ENCODE data around the gene NPSR1.

Gene NPSR1

DNA sequence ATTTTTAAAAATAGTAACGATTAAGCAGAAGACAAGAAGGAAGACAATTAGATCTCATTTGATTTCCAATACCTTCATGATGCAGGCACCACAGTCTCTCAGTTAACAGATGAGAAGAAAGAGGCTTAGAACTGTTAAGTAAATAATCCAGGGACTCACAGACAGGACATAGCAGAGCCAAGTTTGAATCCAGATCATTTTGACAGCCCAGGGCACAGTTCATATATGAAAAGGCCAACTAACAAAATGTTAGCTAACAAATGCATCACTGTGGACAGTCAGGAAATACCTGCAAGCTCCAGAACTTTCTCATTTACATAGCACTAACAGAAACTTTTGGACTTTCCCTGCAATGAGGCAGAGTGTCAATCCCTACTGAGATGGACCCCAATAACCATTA, 4.2 kb upstream of the NPSR1 start:
- DNase-seq (ENCODE audit: low read depth in 2 of 2) = no peak
- no peak overlapping the region for H3K4me3 ChIP-seq (replicated peaks in 1 of 2; ENCODE audit: low read depth in 2 of 2, low read length in 2 of 2)
- TF ChIP-seq, protein P1, sequence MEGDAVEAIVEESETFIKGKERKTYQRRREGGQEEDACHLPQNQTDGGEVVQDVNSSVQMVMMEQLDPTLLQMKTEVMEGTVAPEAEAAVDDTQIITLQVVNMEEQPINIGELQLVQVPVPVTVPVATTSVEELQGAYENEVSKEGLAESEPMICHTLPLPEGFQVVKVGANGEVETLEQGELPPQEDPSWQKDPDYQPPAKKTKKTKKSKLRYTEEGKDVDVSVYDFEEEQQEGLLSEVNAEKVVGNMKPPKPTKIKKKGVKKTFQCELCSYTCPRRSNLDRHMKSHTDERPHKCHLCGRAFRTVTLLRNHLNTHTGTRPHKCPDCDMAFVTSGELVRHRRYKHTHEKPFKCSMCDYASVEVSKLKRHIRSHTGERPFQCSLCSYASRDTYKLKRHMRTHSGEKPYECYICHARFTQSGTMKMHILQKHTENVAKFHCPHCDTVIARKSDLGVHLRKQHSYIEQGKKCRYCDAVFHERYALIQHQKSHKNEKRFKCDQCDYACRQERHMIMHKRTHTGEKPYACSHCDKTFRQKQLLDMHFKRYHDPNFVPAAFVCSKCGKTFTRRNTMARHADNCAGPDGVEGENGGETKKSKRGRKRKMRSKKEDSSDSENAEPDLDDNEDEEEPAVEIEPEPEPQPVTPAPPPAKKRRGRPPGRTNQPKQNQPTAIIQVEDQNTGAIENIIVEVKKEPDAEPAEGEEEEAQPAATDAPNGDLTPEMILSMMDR (IDR thresholded peaks at IDR 0.05; ENCODE audit: low read depth, low read length) = no peak

GRCh38 chr7:34655384-34655783, 2.6 kb upstream of the NPSR1 start:
- TF ChIP-seq, protein P1 (IDR thresholded peaks at IDR 0.05; ENCODE audit: low read depth, low read length) = no peak
- DNase-seq (ENCODE audit: low read depth in 2 of 2) = no peak
- no peak overlapping the region for H3K4me3 ChIP-seq (replicated peaks in 1 of 2; ENCODE audit: low read depth in 2 of 2, low read length in 2 of 2)

DNA sequence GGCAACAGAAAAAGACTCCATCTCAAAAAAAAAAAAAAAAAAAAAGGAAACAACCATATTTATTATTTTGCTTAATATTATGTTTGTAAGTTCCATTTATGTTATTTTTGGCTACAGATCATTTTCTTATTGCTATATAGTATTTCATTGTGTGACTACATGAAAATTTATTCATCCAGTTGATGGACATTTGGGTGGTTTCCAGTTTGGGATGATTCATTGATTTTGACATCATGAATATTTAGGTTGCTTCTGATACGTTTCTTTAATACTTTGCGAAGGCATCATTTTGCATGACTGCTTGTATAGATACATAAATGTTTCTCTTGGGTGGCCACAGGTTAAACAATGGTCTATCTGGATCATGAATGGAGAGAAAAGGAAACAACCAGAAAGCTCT, 2.0 kb upstream of the NPSR1 start:
- no peak overlapping the region for H3K4me3 ChIP-seq (replicated peaks in 1 of 2; ENCODE audit: low read depth in 2 of 2, low read length in 2 of 2)
- no peak for DNase-seq (ENCODE audit: low read depth in 2 of 2)
- TF ChIP-seq, protein P1 (IDR thresholded peaks at IDR 0.05; ENCODE audit: low read depth, low read length) = no peak

DNA sequence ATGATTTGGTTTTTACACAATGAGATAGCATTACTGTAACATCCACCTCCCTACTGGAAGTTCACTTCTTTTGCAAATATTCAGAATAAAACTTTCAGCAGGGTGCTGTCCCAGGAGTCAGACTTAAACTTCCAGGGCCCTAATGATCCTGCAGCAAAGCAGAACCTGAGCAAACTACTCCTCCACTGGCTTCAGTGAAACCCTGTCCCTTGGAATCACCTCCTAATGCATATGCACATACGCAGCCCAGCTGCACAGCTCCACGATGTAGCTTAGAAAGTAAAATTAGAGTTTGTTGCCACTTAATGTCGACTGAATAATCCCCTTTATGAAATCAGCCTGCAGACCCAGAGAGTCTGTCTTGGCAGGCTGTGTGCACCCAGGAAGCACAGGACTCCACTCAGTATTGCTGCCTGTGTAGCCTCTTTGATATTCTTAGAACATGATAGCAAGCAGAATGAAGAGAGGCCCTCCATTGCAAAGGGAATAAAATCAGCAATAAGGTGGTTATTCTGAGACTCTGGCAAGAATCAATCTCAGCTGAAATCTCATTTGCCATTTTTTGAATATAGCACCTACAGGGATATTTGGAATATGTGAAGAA, 1.6 kb downstream of the NPSR1 start:
- no peak for DNase-seq (ENCODE audit: low read depth in 2 of 2)
- TF ChIP-seq, protein P1 (IDR thresholded peaks at IDR 0.05; ENCODE audit: low read depth, low read length) = no peak
- no peak overlapping the region for H3K4me3 ChIP-seq (replicated peaks in 1 of 2; ENCODE audit: low read depth in 2 of 2, low read length in 2 of 2)

- H3K4me3 ChIP-seq (replicated peaks in 1 of 2; ENCODE audit: low read depth in 2 of 2, low read length in 2 of 2) = no peak overlapping the region
- TF ChIP-seq, protein P1 (IDR thresholded peaks at IDR 0.05; ENCODE audit: low read depth, low read length) = no peak
- DNase-seq (ENCODE audit: low read depth in 2 of 2) = no peak
These were observed 4.2 kb downstream of the NPSR1 start for GRCh38 chr7:34662058-34662708.

GRCh38 chr7:34664755-34665154, 6.7 kb downstream of the NPSR1 start:
- DNase-seq (ENCODE audit: low read depth in 2 of 2) = no peak
- no peak overlapping the region for H3K4me3 ChIP-seq (replicated peaks in 1 of 2; ENCODE audit: low read depth in 2 of 2, low read length in 2 of 2)
- TF ChIP-seq, protein P1 (IDR thresholded peaks at IDR 0.05; ENCODE audit: low read depth, low read length) = no peak
